ENCODE measurements around the gene FAT3.

DNA sequence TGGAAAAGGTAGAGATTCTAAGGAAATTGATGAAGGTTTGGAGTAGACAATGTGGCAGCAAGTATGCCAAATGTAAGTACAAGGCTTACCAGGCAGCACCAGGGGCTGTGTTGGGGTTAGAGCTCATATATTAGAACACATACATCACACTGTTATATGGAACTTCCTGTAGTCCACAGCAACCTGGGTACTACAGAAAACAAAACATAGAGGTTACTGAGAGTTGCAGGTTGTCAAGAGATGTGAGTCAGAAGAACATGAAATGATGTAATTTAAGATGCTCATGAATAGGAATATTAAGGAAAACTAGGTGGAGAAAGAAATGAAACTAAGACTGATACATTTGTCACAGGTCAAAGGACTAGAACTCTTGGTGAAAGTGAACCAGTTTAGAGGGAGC lies 22.0 kb downstream of the FAT3 start:
- TF ChIP-seq, protein P1, sequence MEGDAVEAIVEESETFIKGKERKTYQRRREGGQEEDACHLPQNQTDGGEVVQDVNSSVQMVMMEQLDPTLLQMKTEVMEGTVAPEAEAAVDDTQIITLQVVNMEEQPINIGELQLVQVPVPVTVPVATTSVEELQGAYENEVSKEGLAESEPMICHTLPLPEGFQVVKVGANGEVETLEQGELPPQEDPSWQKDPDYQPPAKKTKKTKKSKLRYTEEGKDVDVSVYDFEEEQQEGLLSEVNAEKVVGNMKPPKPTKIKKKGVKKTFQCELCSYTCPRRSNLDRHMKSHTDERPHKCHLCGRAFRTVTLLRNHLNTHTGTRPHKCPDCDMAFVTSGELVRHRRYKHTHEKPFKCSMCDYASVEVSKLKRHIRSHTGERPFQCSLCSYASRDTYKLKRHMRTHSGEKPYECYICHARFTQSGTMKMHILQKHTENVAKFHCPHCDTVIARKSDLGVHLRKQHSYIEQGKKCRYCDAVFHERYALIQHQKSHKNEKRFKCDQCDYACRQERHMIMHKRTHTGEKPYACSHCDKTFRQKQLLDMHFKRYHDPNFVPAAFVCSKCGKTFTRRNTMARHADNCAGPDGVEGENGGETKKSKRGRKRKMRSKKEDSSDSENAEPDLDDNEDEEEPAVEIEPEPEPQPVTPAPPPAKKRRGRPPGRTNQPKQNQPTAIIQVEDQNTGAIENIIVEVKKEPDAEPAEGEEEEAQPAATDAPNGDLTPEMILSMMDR (IDR thresholded peaks at IDR 0.05) = no peak
- TF ChIP-seq EP300 (IDR thresholded peaks at IDR 0.05) = no peak
- no peak for TF ChIP-seq POLR2A (IDR thresholded peaks at IDR 0.05)
- no peak for TF ChIP-seq POLR2AphosphoS5 (IDR thresholded peaks at IDR 0.05)

Measured in sigmoid colon (tissue), 4 donors.